Stomach (tissue), 4 donors: ENCODE measurements around the gene CFLAR.

Source experiments
- EP300 ChIP-seq: sonication (generic); formaldehyde crosslinking; IDR thresholded peaks from one replicate; pipeline ENCODE4 v1.6.1; 2017; ENCODE audit warnings: antibody characterized with exemption
- POLR2A ChIP-seq, 4 donors: fragments of 450-650 bp; IDR thresholded peaks; one replicate each; pipeline ENCODE4 v1.6.1; 2016; ENCODE audit warnings: antibody characterized with exemption in 4 of 4, control low read depth in 2 of 4, mild to moderate bottlenecking in 1 of 4, moderate library complexity in 1 of 4
- POLR2AphosphoS5 ChIP-seq, 3 donors: sonication (generic); formaldehyde crosslinking; IDR thresholded peaks; one replicate each; pipeline ENCODE4 v1.6.1; 2016; ENCODE audit warnings: antibody characterized with exemption in 3 of 3
- TF ChIP-seq, protein P1 (sequence below), 7 experiments: fragments of 450-650 bp in 4 of 7; fragments of 200-600 bp in 3 of 7; sonication (generic) in 3 of 7; IDR thresholded peaks; one replicate each; pipeline ENCODE4 v1.5.1; 2016 to 2019; ENCODE audit warnings: antibody characterized with exemption in 7 of 7, control low read depth in 2 of 7, mild to moderate bottlenecking in 1 of 7

DNA sequence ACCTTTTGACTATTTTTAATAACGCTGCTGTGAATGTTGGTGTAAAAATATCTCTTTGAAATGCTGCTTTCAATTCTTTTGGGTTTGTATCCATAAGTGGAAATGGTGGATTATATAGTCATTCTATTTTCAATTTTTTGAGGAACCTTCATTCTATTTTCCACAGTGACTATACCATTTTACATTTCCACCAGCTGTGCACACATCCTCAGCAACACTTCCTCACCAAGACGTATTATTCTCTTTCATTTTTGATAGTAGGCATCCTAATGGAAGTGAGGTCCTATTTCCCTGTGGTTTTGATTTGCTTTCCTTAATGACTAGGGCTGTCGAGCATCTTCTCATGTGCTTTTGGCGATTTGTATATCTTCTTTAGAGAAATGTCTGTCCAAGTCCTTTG is 81.8 kb downstream of the CFLAR start:
- TF ChIP-seq, protein P1, sequence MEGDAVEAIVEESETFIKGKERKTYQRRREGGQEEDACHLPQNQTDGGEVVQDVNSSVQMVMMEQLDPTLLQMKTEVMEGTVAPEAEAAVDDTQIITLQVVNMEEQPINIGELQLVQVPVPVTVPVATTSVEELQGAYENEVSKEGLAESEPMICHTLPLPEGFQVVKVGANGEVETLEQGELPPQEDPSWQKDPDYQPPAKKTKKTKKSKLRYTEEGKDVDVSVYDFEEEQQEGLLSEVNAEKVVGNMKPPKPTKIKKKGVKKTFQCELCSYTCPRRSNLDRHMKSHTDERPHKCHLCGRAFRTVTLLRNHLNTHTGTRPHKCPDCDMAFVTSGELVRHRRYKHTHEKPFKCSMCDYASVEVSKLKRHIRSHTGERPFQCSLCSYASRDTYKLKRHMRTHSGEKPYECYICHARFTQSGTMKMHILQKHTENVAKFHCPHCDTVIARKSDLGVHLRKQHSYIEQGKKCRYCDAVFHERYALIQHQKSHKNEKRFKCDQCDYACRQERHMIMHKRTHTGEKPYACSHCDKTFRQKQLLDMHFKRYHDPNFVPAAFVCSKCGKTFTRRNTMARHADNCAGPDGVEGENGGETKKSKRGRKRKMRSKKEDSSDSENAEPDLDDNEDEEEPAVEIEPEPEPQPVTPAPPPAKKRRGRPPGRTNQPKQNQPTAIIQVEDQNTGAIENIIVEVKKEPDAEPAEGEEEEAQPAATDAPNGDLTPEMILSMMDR (IDR thresholded peaks at IDR 0.05), result no peak
- no peak for TF ChIP-seq POLR2A (IDR thresholded peaks at IDR 0.05)
- no peak for TF ChIP-seq POLR2AphosphoS5 (IDR thresholded peaks at IDR 0.05)
- no peak for TF ChIP-seq EP300
